GM20000 (cell line): Measurements from ENCODE around the gene AKAP3.
A peak's percentile ranks its signal among the peaks of the same experiment; 100 is the strongest.

ENCODE experiments used
- DNase-seq: peaks from one replicate; pipeline ENCODE4 v3.0.0; 2012; ENCODE audit warnings: low spot score
- TF ChIP-seq, protein P1 (sequence below): IDR thresholded peaks from 2 replicates; pipeline ENCODE4 v1.5.1; 2012; ENCODE audit warnings: mild to moderate bottlenecking, control low read depth; ENCODE audit errors: extremely low read depth, missing control alignments

The AKAP3 gene

DNA sequence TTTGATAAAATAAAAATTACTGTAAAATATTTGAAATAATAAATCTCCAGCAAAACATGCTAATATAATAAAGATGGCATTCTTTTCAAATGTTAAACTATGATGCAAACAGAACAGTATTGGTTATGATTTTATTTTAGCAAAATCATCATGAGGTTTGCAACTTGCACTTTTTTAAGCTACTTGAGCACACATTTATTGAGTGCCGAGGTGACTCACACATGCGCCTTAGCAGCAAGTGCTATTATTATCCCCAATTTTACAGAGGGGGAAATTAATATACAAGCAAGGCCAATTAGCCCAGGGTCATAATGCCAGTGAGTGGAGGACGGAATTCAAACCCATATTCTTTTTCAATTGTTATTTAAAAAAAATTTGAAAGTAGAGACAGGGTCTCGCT, 79.6 kb downstream of the AKAP3 start:
- TF ChIP-seq, protein P1, sequence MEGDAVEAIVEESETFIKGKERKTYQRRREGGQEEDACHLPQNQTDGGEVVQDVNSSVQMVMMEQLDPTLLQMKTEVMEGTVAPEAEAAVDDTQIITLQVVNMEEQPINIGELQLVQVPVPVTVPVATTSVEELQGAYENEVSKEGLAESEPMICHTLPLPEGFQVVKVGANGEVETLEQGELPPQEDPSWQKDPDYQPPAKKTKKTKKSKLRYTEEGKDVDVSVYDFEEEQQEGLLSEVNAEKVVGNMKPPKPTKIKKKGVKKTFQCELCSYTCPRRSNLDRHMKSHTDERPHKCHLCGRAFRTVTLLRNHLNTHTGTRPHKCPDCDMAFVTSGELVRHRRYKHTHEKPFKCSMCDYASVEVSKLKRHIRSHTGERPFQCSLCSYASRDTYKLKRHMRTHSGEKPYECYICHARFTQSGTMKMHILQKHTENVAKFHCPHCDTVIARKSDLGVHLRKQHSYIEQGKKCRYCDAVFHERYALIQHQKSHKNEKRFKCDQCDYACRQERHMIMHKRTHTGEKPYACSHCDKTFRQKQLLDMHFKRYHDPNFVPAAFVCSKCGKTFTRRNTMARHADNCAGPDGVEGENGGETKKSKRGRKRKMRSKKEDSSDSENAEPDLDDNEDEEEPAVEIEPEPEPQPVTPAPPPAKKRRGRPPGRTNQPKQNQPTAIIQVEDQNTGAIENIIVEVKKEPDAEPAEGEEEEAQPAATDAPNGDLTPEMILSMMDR: no peak
- DNase-seq: no peak

DNA sequence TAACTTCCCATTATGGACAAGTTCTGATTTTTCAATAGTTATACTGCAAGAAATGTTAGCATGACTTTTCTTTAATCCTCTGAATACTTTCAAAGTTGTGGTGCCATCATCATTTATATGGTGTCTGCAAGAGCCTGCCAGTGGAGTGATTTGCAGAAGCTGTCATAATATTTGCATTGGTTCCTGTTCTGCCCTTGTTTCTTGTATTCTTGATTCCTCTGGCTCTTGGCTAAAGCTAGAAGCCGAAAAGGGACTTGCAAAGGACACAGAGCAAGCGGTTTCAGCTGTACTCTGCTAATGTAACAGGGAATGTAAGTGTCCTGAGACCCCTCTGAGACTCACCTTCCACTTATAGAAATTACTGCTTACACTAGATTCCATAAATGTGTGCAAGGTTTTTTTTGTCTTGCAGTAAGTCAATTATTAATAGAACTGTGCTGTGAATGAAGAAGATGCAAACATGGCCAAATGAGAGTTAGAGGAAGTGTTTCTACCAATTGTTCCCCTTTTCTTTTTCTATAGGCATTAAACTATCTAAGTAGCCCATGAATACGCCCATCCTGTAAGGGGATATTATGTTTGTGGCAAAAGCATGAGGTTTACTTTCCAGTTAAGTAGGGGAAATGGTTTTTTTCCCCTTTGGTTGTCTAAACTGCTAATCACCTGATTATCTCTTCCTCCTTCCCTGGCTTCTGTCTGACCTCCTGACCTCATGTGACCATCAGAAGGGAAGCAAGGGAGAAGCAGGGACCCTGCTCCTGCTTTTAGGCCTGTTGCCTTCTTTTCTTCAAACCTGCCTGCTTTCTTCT, 81.6 kb downstream of the AKAP3 start:
- DNase-seq: peak; percentile 53
- TF ChIP-seq, protein P1: no peak

DNA sequence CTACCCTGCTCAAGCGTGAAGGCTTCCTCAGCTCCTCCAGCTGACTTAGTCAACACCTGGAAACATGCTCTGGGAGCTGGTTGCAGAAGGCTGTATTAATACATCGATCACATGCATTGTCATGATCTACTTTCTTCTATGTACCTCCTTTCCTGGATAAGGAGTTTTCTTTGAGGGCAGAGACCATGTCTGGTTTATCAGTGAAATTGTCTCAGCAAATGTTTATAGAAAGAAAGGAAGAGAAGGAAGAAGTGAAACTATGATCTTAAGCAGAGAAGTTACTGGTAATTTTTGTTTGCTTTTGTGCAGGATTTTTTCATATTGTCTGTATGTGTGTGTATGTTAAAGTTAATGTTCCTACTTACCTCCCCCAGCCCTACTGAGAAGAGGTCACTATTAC, 82.4 kb downstream of the AKAP3 start:
- TF ChIP-seq, protein P1: no peak
- DNase-seq: no peak
